Mucosa of gallbladder (tissue), 1 donor: ENCODE measurements around the gene FBRSL1. TPM values are rescaled to one million over a fixed set of nuclear protein-coding genes. Genes with fewer than 3 reads are reported as not detected.

ENCODE experiments used
- DNase-seq: peaks from one replicate; pipeline ENCODE4 v3.0.0-alpha.2; 2020; ENCODE audit warnings: low spot score
- total RNA-seq: library from RNA; stranded (reverse); gene quantifications from one replicate; pipeline ENCODE4 v1.2.1, GENCODE V29; 2021
- donor health status: DM: no; HTN: no; CAD: no.

FBRSL1 gene
- total RNA-seq, 1 donor from 2014 or later, result 67.1 TPM

GRCh38 chr12:132557291-132558015 is 67.5 kb downstream of the FBRSL1 start:
- no peak for DNase-seq

- no peak for DNase-seq
Observed at GRCh38 chr12:132558042-132558856, 68.3 kb downstream of the FBRSL1 start.

- no peak for DNase-seq
Observed at GRCh38 chr12:132558861-132559623, 69.1 kb downstream of the FBRSL1 start.

- no peak for DNase-seq
Observed at GRCh38 chr12:132559652-132560363, 69.9 kb downstream of the FBRSL1 start.

- no peak for DNase-seq
Observed at GRCh38 chr12:132560364-132560613, 70.3 kb downstream of the FBRSL1 start.

GRCh38 chr12:132560614-132561426 is 70.9 kb downstream of the FBRSL1 start:
- DNase-seq, result peak; percentile 24

Other genes starting within 250 kb of the FBRSL1 start
- 0.12 TPM for gene GALNT9, start 160.6 kb upstream of the FBRSL1 start, total RNA-seq
- gene LRCOL1, start 120.4 kb downstream of the FBRSL1 start, total RNA-seq, result not detected
- gene P2RX2, start 128.6 kb downstream of the FBRSL1 start, total RNA-seq, result not detected
- 40.4 TPM for gene POLE, start 197.2 kb downstream of the FBRSL1 start, total RNA-seq
- gene PXMP2, start 197.4 kb downstream of the FBRSL1 start, total RNA-seq, result 89.8 TPM
- 31.3 TPM for gene PGAM5, start 220.7 kb downstream of the FBRSL1 start, total RNA-seq